Thoracic aorta (tissue), 2 donors: ENCODE measurements around the gene TFR2. TPM values are rescaled to one million over a fixed set of nuclear protein-coding genes. Genes with fewer than 3 reads are reported as not detected.

Source experiments
- ATAC-seq: fragments of 150-250 bp; one replicate; pipeline ENCODE4 v1.8.0; 2017; ENCODE audit warnings: low read depth; ENCODE audit not compliant: insufficient number of reproducible peaks, low FRiP score
- DNase-seq: peaks from one replicate; pipeline ENCODE4 v3.0.0-alpha.2; 2020; ENCODE audit warnings: low spot score
- H3K27ac ChIP-seq, 2 donors: fragments of 200-600 bp; sonication (generic); 1 replicate in 1 of 2; 2 replicates in 1 of 2; pipeline ENCODE4 v1.5.1; 2016; ENCODE audit warnings: mild to moderate bottlenecking in 2 of 2, moderate library complexity in 2 of 2
- H3K27me3 ChIP-seq: fragments of 200-600 bp; sonication (generic); replicated peaks from 2 replicates; pipeline ENCODE4 v1.6.0; 2016; ENCODE audit warnings: mild to moderate bottlenecking; ENCODE audit not compliant: insufficient read depth
- H3K36me3 ChIP-seq: fragments of 200-600 bp; sonication (generic); one replicate; pipeline ENCODE4 v1.5.1; 2016
- H3K4me1 ChIP-seq, 2 donors: fragments of 200-600 bp; sonication (generic); 1 replicate in 1 of 2; 2 replicates in 1 of 2; pipeline versions ENCODE4 v1.5.1 to v1.6.0; 2016; ENCODE audit warnings: low read depth in 2 of 2, mild to moderate bottlenecking in 1 of 2; ENCODE audit not compliant: control insufficient read depth in 1 of 2
- H3K4me3 ChIP-seq: fragments of 200-600 bp; sonication (generic); 2 replicates; pipeline ENCODE4 v1.5.1; 2016; ENCODE audit warnings: mild to moderate bottlenecking
- H3K9me3 ChIP-seq: fragments of 200-600 bp; sonication (generic); 2 replicates; pipeline ENCODE4 v1.5.1; 2016
- CTCF ChIP-seq: fragments of 200-600 bp; sonication (generic); IDR thresholded peaks from one replicate; pipeline ENCODE4 v1.5.1; 2019; ENCODE audit warnings: antibody characterized with exemption
- total RNA-seq, 2 donors: library from RNA; depleted of rRNA; stranded (reverse); fragments of >200 nt; gene quantifications; one replicate each; pipeline versions ENCODE4 v1.1.0 to v1.2.3, GENCODE V29; 2016

Gene TFR2
- total RNA-seq, 2 donors from 2014 or later, result 0.35 to 1.9 TPM

DNA sequence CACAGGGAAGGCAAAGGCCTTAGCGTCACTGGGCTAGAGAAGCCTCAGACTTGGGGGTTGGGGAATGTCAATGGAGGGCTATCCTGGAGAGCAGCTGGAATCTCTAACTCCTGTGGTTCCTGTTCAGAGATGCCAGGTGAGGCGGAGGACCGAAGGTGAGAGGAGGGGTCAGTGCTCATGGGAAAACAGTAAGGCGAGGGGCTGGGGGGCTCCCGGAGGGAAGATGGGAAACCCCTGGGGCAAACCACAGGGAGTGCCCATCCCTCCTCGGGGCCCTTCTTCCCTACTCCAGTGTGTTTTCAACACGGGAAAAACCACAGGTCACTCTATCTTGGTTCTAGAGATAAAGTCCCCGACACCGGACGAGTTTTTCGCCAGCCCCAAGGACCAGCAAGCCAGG, 58.7 kb downstream of the TFR2 start:
- H3K4me3 ChIP-seq, result no peak overlapping the region
- H3K4me1 ChIP-seq, result peaks cover 10 to 32% of the 10 kb centered on the region in 2 donors
- TF ChIP-seq CTCF, result no peak
- no peaks in the 10 kb centered on the region for H3K27me3 ChIP-seq
- H3K27ac ChIP-seq, result no peak overlapping the region
- ATAC-seq (no peak), DNase-seq (no peak)
- no peaks in the 10 kb centered on the region for H3K9me3 ChIP-seq
- H3K36me3 ChIP-seq, result peaks cover 36% of the 10 kb centered on the region

- no peak for ATAC-seq
Measured at GRCh38 chr7:100582041-100582579, 59.2 kb downstream of the TFR2 start.

DNA sequence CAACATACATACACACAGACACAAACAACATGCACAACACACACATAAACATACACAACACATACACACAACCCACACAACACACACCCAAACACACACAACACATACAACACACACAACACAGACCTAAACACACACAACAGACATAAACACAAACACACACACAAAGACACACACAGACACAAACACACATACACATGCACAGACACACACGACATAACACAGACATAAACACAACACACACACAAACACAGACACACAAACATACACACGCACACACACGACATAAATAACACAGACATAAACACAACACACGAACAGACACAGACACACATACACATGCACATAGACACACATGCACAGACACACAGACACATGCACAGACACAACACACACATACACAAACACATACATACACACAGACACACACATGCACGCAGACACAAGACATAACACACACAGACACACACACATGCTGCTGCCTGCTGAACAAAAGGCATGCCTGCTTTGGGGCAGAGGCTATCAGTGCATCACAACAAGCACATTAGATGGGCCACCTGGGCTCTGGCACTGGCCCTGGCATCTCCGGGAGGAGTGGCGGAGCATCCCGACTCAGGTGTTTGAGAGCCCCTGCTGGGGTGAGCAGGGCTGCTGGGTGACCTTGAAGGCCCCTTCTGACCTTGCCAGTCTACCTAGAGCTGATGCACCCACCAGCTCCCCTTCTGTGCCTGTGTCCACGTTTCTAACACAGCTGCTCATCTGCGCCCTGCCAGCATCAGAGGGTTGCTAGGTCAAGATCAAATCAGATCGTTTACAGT, 60.7 kb downstream of the TFR2 start:
- ATAC-seq (no peak), DNase-seq (no peak)
- Histone ChIP-seq H3K4me1 (peaks cover 8 to 25% of the 10 kb centered on the region in 2 donors), H3K4me3 (no peak overlapping the region), H3K36me3 (peaks cover 56% of the 10 kb centered on the region), H3K9me3 (no peaks in the 10 kb centered on the region), H3K27ac (no peak overlapping the region), H3K27me3 (no peaks in the 10 kb centered on the region)
- TF ChIP-seq CTCF, result no peak

More at GRCh38 chr7:100582041-100582579, 59.2 kb downstream of the TFR2 start:
- Histone ChIP-seq H3K4me1 (peaks cover 8 to 27% of the 10 kb centered on the region in 2 donors), H3K27me3 (no peaks in the 10 kb centered on the region), H3K9me3 (no peaks in the 10 kb centered on the region), H3K36me3 (peaks cover 42% of the 10 kb centered on the region), H3K27ac (no peak overlapping the region), H3K4me3 (no peak overlapping the region)
- no peak for DNase-seq
- TF ChIP-seq CTCF, result no peak

DNA sequence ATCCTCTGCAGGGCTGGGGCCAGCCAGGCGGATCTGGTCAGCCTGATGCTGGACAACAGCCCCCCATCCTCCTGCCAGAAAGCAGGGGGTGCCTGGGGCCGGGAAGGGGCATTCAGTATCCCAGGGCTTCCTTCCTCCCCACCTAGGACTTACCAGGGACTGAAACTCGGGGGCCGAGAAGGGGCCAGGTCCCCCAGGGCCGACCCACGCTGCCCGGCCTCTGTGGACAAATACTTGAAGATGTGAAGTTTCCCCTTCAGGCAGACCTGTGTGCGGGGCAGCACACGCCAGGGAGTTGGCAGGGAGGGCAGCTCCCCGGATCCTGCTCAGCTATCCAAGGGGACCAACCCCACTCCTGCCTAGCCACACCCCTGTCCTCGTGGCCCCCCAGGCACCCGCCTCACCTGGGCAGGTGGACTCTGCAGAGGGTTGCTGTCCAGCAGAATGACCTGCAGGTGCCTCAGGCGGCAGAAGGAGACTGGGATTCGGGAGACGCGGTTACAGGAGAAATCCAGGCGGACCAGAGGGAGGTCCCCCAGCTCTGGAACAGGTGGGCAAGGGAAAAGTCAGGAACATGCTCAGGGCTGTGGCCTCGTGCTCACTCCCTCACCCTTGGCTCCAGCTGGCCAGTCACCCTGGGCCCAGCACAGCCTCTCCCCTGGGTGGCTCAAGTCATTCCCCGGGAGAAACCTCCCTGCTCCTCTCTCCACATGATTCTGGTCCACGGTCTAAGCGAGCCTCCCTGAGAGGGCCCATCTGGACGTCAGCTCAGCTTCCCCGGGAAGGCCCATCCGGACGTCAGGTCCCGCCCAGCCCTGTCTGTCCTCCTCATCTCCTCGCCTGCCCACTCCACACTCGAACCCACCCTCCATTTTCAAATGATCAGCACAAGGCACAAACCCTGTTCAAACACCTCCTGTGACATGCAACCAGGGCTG, 62.8 kb downstream of the TFR2 start:
- no peak overlapping the region for H3K27ac ChIP-seq
- ATAC-seq (no peak), DNase-seq (no peak)
- H3K36me3 ChIP-seq, result peaks cover 67% of the 10 kb centered on the region
- no peaks in the 10 kb centered on the region for H3K9me3 ChIP-seq
- no peaks in the 10 kb centered on the region for H3K27me3 ChIP-seq
- peaks cover 0 to 6% of the 10 kb centered on the region in 2 donors for H3K4me1 ChIP-seq
- TF ChIP-seq CTCF, result no peak
- no peak overlapping the region for H3K4me3 ChIP-seq

DNA sequence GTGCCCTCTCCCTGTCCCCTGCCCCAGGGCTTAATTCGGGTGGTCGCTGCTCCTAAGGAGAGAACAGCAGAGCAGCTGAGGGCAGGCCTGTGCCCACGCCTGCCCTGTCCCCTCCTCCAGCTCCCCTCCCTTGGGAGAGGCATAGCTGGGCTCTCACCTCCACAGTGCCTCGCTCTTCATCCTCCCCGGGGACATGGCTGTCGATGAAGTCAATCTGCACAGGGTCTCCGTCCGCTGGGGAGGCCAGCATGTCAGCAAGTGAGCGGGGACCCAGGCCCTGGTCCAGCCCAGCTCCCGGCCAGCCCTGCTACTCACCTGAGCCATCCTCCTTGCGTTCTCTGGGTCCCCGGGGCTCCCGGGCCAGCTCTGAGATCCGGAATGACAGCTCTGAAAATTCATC, 63.8 kb downstream of the TFR2 start:
- H3K4me3 ChIP-seq, result no peak overlapping the region
- H3K9me3 ChIP-seq, result no peaks in the 10 kb centered on the region
- H3K27me3 ChIP-seq, result no peaks in the 10 kb centered on the region
- no peaks in the 10 kb centered on the region for H3K4me1 ChIP-seq
- ATAC-seq (no peak), DNase-seq (no peak)
- TF ChIP-seq CTCF, result no peak
- H3K27ac ChIP-seq, result no peak overlapping the region
- peaks cover 67% of the 10 kb centered on the region for H3K36me3 ChIP-seq
